ENCODE data around the gene SNUPN. TPM values are rescaled to one million over a fixed set of nuclear protein-coding genes. Genes with fewer than 3 reads are reported as not detected.

The SNUPN gene
- total and polyA plus RNA-seq, 2 donors (not counting 1 experiment from before 2014, with no cell fraction given), result 10.5 to 23.5 TPM

- DNase-seq (no peak), ATAC-seq (ENCODE audit: low read depth) (no peak)
- Histone ChIP-seq H3K79me2 (ENCODE audit: control insufficient read depth, insufficient read depth, low read length) (no peaks in the 10 kb centered on the region), H3K9me3 (ENCODE audit: control extremely low read depth in 1 of 3, control insufficient read depth in 2 of 3, insufficient read depth in 1 of 3, low read length in 2 of 3) (no peaks in the 10 kb centered on the region), H3K27me3 (replicated peaks in 1 of 4; ENCODE audit: control extremely low read depth in 1 of 4, control insufficient read depth in 3 of 4, insufficient read depth in 4 of 4, low read length in 3 of 4) (no peaks in the 10 kb centered on the region), H3K4me3 (ENCODE audit: control extremely low read depth in 1 of 5, extremely low read depth in 1 of 5, insufficient read depth in 1 of 5, low read depth in 2 of 5, low read length in 4 of 5) (no peak overlapping the region), H3K9ac (ENCODE audit: low read length) (no peak overlapping the region), H4K20me1 (ENCODE audit: control insufficient read depth, insufficient read depth, low read length, poor library complexity, severe bottlenecking) (no peaks in the 10 kb centered on the region), H3K4me2 (replicated peaks; ENCODE audit: low read depth, low read length, poor library complexity, severe bottlenecking) (no peak overlapping the region), H3K27ac (ENCODE audit: low read length in 2 of 2) (no peak overlapping the region), H3K4me1 (ENCODE audit: control insufficient read depth in 2 of 2, insufficient read depth in 2 of 2, low read length in 2 of 2) (no peaks in the 10 kb centered on the region), H3K36me3 (replicated peaks in 1 of 2; ENCODE audit: control extremely low read depth in 1 of 2, control insufficient read depth in 1 of 2, extremely low read depth in 1 of 2, insufficient read depth in 2 of 2, low read length in 1 of 2) (no peaks in the 10 kb centered on the region), H2AFZ (ENCODE audit: insufficient read depth, low read depth, low read length, poor library complexity, severe bottlenecking) (no peak overlapping the region)
- Mint-ChIP-seq H3K4me3 (no peak overlapping the region), H3K27ac (no peak overlapping the region), H3K4me1 (no peaks in the 10 kb centered on the region), H3K9me3 (ENCODE audit: insufficient read depth) (no peaks in the 10 kb centered on the region), H3K27me3 (peaks cover 13% of the 10 kb centered on the region)
- ChIA-PET POLR2A (no interaction called here), CTCF (no interaction called here)
- WGBS (ENCODE audit: insufficient coverage), result 80% methylated on average over 3 of the region's 4 CpGs
- intact Hi-C loops (cut with micrococcal nuclease), result no loop called here
- no peak for TF ChIP-seq EZH2 (IDR thresholded peaks at IDR 0.05; ENCODE audit: borderline replicate concordance, insufficient read depth, low read depth, low read length, poor library complexity, severe bottlenecking)
- TF ChIP-seq, protein P1, sequence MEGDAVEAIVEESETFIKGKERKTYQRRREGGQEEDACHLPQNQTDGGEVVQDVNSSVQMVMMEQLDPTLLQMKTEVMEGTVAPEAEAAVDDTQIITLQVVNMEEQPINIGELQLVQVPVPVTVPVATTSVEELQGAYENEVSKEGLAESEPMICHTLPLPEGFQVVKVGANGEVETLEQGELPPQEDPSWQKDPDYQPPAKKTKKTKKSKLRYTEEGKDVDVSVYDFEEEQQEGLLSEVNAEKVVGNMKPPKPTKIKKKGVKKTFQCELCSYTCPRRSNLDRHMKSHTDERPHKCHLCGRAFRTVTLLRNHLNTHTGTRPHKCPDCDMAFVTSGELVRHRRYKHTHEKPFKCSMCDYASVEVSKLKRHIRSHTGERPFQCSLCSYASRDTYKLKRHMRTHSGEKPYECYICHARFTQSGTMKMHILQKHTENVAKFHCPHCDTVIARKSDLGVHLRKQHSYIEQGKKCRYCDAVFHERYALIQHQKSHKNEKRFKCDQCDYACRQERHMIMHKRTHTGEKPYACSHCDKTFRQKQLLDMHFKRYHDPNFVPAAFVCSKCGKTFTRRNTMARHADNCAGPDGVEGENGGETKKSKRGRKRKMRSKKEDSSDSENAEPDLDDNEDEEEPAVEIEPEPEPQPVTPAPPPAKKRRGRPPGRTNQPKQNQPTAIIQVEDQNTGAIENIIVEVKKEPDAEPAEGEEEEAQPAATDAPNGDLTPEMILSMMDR (IDR thresholded peaks at IDR 0.05), result no peak
These were observed 30.4 kb upstream of the SNUPN start for GRCh38 chr15:75655931-75656330.

DNA sequence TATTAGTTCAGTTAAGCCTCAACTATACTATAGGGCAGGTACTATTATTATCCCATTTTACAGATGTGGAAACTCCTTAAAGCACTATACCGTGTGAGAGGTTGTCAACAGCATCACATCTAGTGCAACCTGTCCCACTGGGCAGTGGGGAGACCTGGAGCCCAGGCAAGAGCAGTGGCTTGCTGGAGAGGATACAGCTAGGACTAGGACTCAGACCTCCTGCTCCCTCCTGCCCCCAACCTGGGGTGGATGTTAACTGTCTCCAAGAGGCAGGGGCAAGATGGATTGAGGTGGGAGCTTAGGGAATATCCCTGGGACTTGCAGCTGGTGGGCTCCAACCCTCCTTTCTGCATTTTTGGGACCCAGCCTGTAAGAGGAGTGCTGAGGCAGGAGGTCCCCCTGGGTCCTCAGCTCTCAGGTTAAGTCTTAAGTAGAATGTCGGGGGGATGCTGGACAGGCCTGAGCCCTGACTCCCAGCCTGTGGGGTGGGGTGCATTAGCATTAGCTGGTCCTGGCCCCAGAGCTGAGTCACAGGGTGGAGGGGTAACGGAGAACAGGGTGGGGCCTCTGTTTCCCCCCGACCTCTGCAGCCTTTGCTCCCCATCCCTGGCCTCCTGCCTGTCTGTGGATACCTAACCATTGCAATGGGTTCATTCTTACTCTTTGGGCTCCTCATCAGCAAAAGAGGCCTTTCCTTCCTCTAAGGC, 28.8 kb upstream of the SNUPN start:
- ATAC-seq (ENCODE audit: low read depth) (no peak), DNase-seq (no peak)
- 100% methylated on average over 3 of the region's 4 CpGs for WGBS (ENCODE audit: insufficient coverage)
- intact Hi-C loops (cut with micrococcal nuclease), result no loop called here
- ChIA-PET CTCF (no interaction called here), POLR2A (interaction anchor here (0.6 kb wide), 1 partner anchor 89 kb away, joined by 4 read pairs; no protein-coding TSS in a partner anchor)
- Histone ChIP-seq H3K27ac (ENCODE audit: low read length in 2 of 2) (no peak overlapping the region), H3K4me1 (ENCODE audit: control insufficient read depth in 2 of 2, insufficient read depth in 2 of 2, low read length in 2 of 2) (no peaks in the 10 kb centered on the region), H3K9ac (ENCODE audit: low read length) (no peak overlapping the region), H3K9me3 (ENCODE audit: control extremely low read depth in 1 of 3, control insufficient read depth in 2 of 3, insufficient read depth in 1 of 3, low read length in 2 of 3) (no peaks in the 10 kb centered on the region), H3K79me2 (ENCODE audit: control insufficient read depth, insufficient read depth, low read length) (no peaks in the 10 kb centered on the region), H3K4me2 (replicated peaks; ENCODE audit: low read depth, low read length, poor library complexity, severe bottlenecking) (no peak overlapping the region), H4K20me1 (ENCODE audit: control insufficient read depth, insufficient read depth, low read length, poor library complexity, severe bottlenecking) (no peaks in the 10 kb centered on the region), H3K4me3 (ENCODE audit: control extremely low read depth in 1 of 5, extremely low read depth in 1 of 5, insufficient read depth in 1 of 5, low read depth in 2 of 5, low read length in 4 of 5) (no peak overlapping the region), H2AFZ (ENCODE audit: insufficient read depth, low read depth, low read length, poor library complexity, severe bottlenecking) (no peak overlapping the region), H3K36me3 (replicated peaks in 1 of 2; ENCODE audit: control extremely low read depth in 1 of 2, control insufficient read depth in 1 of 2, extremely low read depth in 1 of 2, insufficient read depth in 2 of 2, low read length in 1 of 2) (no peaks in the 10 kb centered on the region), H3K27me3 (replicated peaks in 1 of 4; ENCODE audit: control extremely low read depth in 1 of 4, control insufficient read depth in 3 of 4, insufficient read depth in 4 of 4, low read length in 3 of 4) (no peaks in the 10 kb centered on the region)
- TF ChIP-seq, protein P1 (IDR thresholded peaks at IDR 0.05), result no peak
- TF ChIP-seq EZH2 (IDR thresholded peaks at IDR 0.05; ENCODE audit: borderline replicate concordance, insufficient read depth, low read depth, low read length, poor library complexity, severe bottlenecking), result no peak
- no peaks in the 10 kb centered on the region for H3K9me3 Mint-ChIP-seq (ENCODE audit: insufficient read depth)
- H3K4me1 Mint-ChIP-seq, result no peaks in the 10 kb centered on the region
- H3K27ac Mint-ChIP-seq, result no peak overlapping the region
- H3K27me3 Mint-ChIP-seq, result peaks cover 18% of the 10 kb centered on the region
- H3K4me3 Mint-ChIP-seq, result no peak overlapping the region
